ENCODE results near the gene SPRED1. TPM values are rescaled to one million over a fixed set of nuclear protein-coding genes. Genes with fewer than 3 reads are reported as not detected.

The SPRED1 gene
- polyA plus RNA-seq, 3 donors, result 2.5 to 3.3 (median 3.2) TPM

- Histone ChIP-seq H3K9me3 (replicated peaks in 1 of 2; ENCODE audit: control insufficient read depth in 1 of 2, insufficient read depth in 1 of 2, low read length in 2 of 2) (no peaks in the 10 kb centered on the region), H3K27ac (ENCODE audit: low read depth in 1 of 2, low read length in 2 of 2) (no peak overlapping the region), H3K27me3 (ENCODE audit: control insufficient read depth in 2 of 2, insufficient read depth in 2 of 2, low read length in 2 of 2) (no peaks in the 10 kb centered on the region), H3K36me3 (replicated peaks in 1 of 2; ENCODE audit: control insufficient read depth in 1 of 2, insufficient read depth in 2 of 2, low read length in 2 of 2) (no peaks in the 10 kb centered on the region), H3K9ac (ENCODE audit: insufficient read depth, low read length, poor library complexity, severe bottlenecking) (no peak overlapping the region), H2AFZ (ENCODE audit: insufficient read depth, low read depth, low read length, poor library complexity, severe bottlenecking) (no peak overlapping the region), H3K4me3 (replicated peaks in 1 of 3; ENCODE audit: low read depth in 2 of 3, low read length in 3 of 3) (no peak overlapping the region), H4K20me1 (ENCODE audit: insufficient read depth, low read length) (peaks cover 76% of the 10 kb centered on the region), H3K79me2 (ENCODE audit: insufficient read depth, low read length) (peaks cover 5% of the 10 kb centered on the region), H3K4me1 (ENCODE audit: control insufficient read depth in 1 of 2, insufficient read depth in 2 of 2, low read length in 2 of 2) (no peaks in the 10 kb centered on the region), H3K4me2 (replicated peaks; ENCODE audit: extremely low read depth, low read length, poor library complexity, severe bottlenecking) (no peak overlapping the region)
- Mint-ChIP-seq H3K4me3 (no peak overlapping the region), H3K36me3 (no peaks in the 10 kb centered on the region), H3K4me1 (no peaks in the 10 kb centered on the region), H3K27me3 (ENCODE audit: low read depth in 3 of 3) (no peaks in the 10 kb centered on the region), H3K9me3 (no peaks in the 10 kb centered on the region), H3K27ac (no peak overlapping the region)
- DNase-seq, result no peak
- WGBS (ENCODE audit: insufficient coverage), result 87% methylated on average over 3 of the region's 3 CpGs
- intact Hi-C loops (cut with micrococcal nuclease), result no loop called here
- no peak for TF ChIP-seq CTCF (IDR thresholded peaks at IDR 0.05)
Observed at GRCh38 chr15:38263251-38263650, 10.6 kb downstream of the SPRED1 start.

GRCh38 chr15:38263996-38264395 lies 11.4 kb downstream of the SPRED1 start:
- H4K20me1 ChIP-seq (ENCODE audit: insufficient read depth, low read length), result peaks cover 70% of the 10 kb centered on the region
- H3K9me3 Mint-ChIP-seq, result peaks cover 0 to under 1% (median 0%) of the 10 kb centered on the region in 7 donors
- 100% methylated on average over 1 of the region's 3 CpGs for WGBS (ENCODE audit: insufficient coverage)
- intact Hi-C loops (cut with micrococcal nuclease), result no loop called here
- no peaks in the 10 kb centered on the region for H3K27me3 Mint-ChIP-seq (ENCODE audit: low read depth in 3 of 3)
- H3K9ac ChIP-seq (ENCODE audit: insufficient read depth, low read length, poor library complexity, severe bottlenecking), result no peak overlapping the region
- no peaks in the 10 kb centered on the region for H3K27me3 ChIP-seq (ENCODE audit: control insufficient read depth in 2 of 2, insufficient read depth in 2 of 2, low read length in 2 of 2)
- H3K36me3 ChIP-seq (replicated peaks in 1 of 2; ENCODE audit: control insufficient read depth in 1 of 2, insufficient read depth in 2 of 2, low read length in 2 of 2), result no peaks in the 10 kb centered on the region
- no peaks in the 10 kb centered on the region for H3K4me1 ChIP-seq (ENCODE audit: control insufficient read depth in 1 of 2, insufficient read depth in 2 of 2, low read length in 2 of 2)
- H3K79me2 ChIP-seq (ENCODE audit: insufficient read depth, low read length), result peaks cover 3% of the 10 kb centered on the region
- no peak overlapping the region for H3K27ac Mint-ChIP-seq
- no peak overlapping the region for H3K4me2 ChIP-seq (replicated peaks; ENCODE audit: extremely low read depth, low read length, poor library complexity, severe bottlenecking)
- no peaks in the 10 kb centered on the region for H3K9me3 ChIP-seq (replicated peaks in 1 of 2; ENCODE audit: control insufficient read depth in 1 of 2, insufficient read depth in 1 of 2, low read length in 2 of 2)
- no peaks in the 10 kb centered on the region for H3K4me1 Mint-ChIP-seq
- no peak overlapping the region for H3K4me3 Mint-ChIP-seq
- H3K4me3 ChIP-seq (replicated peaks in 1 of 3; ENCODE audit: low read depth in 2 of 3, low read length in 3 of 3), result no peak overlapping the region
- no peak overlapping the region for H3K27ac ChIP-seq (ENCODE audit: low read depth in 1 of 2, low read length in 2 of 2)
- TF ChIP-seq CTCF (IDR thresholded peaks at IDR 0.05), result no peak
- no peaks in the 10 kb centered on the region for H3K36me3 Mint-ChIP-seq
- no peak overlapping the region for H2AFZ ChIP-seq (ENCODE audit: insufficient read depth, low read depth, low read length, poor library complexity, severe bottlenecking)
- no peak for DNase-seq

All from CD14-positive monocyte (primary cell).